Testis (tissue), 3 donors: ENCODE data around the gene RNF148. TPM values are rescaled to one million over a fixed set of nuclear protein-coding genes. Genes with fewer than 3 reads are reported as not detected.

ENCODE experiments used
- DNase-seq: peaks from one replicate; pipeline ENCODE4 v3.0.0-alpha.2; 2019
- H3K27ac ChIP-seq, 2 donors: fragments of 200-600 bp; sonication (generic); one replicate each; pipeline ENCODE4 v1.5.1; 2019
- H3K27me3 ChIP-seq: fragments of 200-600 bp; sonication (generic); one replicate; pipeline ENCODE4 v1.5.1; 2019
- H3K36me3 ChIP-seq: fragments of 200-600 bp; sonication (generic); one replicate; pipeline ENCODE4 v1.5.1; 2017; ENCODE audit warnings: low read depth; ENCODE audit errors: missing control alignments
- H3K4me1 ChIP-seq: fragments of 200-600 bp; sonication (generic); one replicate; pipeline ENCODE4 v1.5.1; 2019
- H3K4me3 ChIP-seq, 2 donors: fragments of 200-600 bp; sonication (generic); one replicate each; pipeline ENCODE4 v1.5.1; 2017 to 2019
- H3K9me3 ChIP-seq: fragments of 200-600 bp; sonication (generic); one replicate; pipeline ENCODE4 v1.5.1; 2017
- CTCF ChIP-seq, 3 experiments: fragments of 450-650 bp in 2 of 3; fragments of 200-600 bp in 1 of 3; sonication (generic) in 1 of 3; IDR thresholded peaks; one replicate each; pipeline ENCODE4 v1.5.1; 2016 to 2019; ENCODE audit warnings: antibody characterized with exemption in 3 of 3, mild to moderate bottlenecking in 2 of 3, moderate library complexity in 1 of 3
- POLR2A ChIP-seq: fragments of 450-650 bp; IDR thresholded peaks from one replicate; pipeline ENCODE4 v1.6.1; 2017; ENCODE audit warnings: antibody characterized with exemption, mild to moderate bottlenecking, moderate library complexity
- WGBS, 2 donors: methylation state at CpG; one replicate each; pipeline ENCODE4 v1.1.5; 2018; 5-methylcytosine and 5-hydroxymethylcytosine counted together
- intact Hi-C: fragments of 100-400 bp; cut with DNase I; formaldehyde crosslinking; loops from one replicate; pipeline ENCODE4 v1.15.1; 2023; ENCODE audit warnings: low total_unique reads
- polyA plus RNA-seq: library from polyadenylated mRNA; stranded (reverse); fragments of 350-450 nt; fragmentation: Illumina TruSeq; extraction: RNeasy Lipid Tissue Mini Kit (QIAGEN cat#74804); gene quantifications from one replicate; pipeline ENCODE4 v1.2.3, GENCODE V29; 2014; ENCODE audit warnings: low read depth, low replicate concordance; ENCODE audit not compliant: insufficient read depth
- small RNA-seq, 2 donors: library from RNA; depleted of rRNA; stranded (forward); fragments of <200 nt; gene quantifications; one replicate each; pipeline ENCODE3, GENCODE V24; 2016
- total RNA-seq, 2 donors: library from RNA; depleted of rRNA; stranded (reverse); fragments of >200 nt; gene quantifications; one replicate each; pipeline ENCODE4 v1.2.3, GENCODE V29; 2016

Gene RNF148
- total and polyA plus RNA-seq, 3 donors from 2014 or later = 16.3 to 37.6 (median 25.6) TPM

GRCh38 chr7:122652876-122653275 is 49.8 kb downstream of the RNF148 start:
- TF ChIP-seq POLR2A (no peak), CTCF (IDR thresholded peaks at IDR 0.05) (no peak)
- intact Hi-C loops = no loop called here
- Histone ChIP-seq H3K36me3 (no peaks in the 10 kb centered on the region), H3K9me3 (no peaks in the 10 kb centered on the region), H3K27ac (no peak overlapping the region), H3K4me3 (no peak overlapping the region), H3K27me3 (no peaks in the 10 kb centered on the region), H3K4me1 (no peaks in the 10 kb centered on the region)
- 68 to 77% methylated on average over 4 of the region's 4 CpGs for WGBS, 2 donors
- no peak for DNase-seq

Small RNAs within 50 kb of the gene (small RNA-seq; reads per million reads assigned to genes)
- gene AC006463.1 = 0 reads per million in 2 donors

Other genes with a start within 250 kb of the RNF148 start
- gene RNF133, start 3.8 kb downstream of the RNF148 start, total RNA-seq = 10 to 100 TPM; 11.1 to 39.1 TPM
- 53.6 TPM for gene RNF133, start 3.8 kb downstream of the RNF148 start, polyA plus RNA-seq
- gene CADPS2, start 183.5 kb upstream of the RNF148 start, total RNA-seq = 1 to 10 TPM; 9.3 to 9.9 TPM
- gene CADPS2, start 183.5 kb upstream of the RNF148 start, polyA plus RNA-seq = 6.0 TPM